Fibroblast of lung (primary cell): ENCODE measurements around the gene HSPB6. TPM values are rescaled to one million over a fixed set of nuclear protein-coding genes. Genes with fewer than 3 reads are reported as not detected.

Source experiments
- DNase-seq, 2 donors: peaks; one replicate each; pipeline versions ENCODE4 v3.0.0 to v3.0.0-alpha.2; 2010; ENCODE audit warnings: low read depth in 2 of 2
- H2AFZ ChIP-seq: 2 replicates; pipeline ENCODE4 v1.5.1; 2012; ENCODE audit warnings: low read length, control low read depth, inconsistent platforms
- H3K27ac ChIP-seq: 2 replicates; pipeline ENCODE4 v1.5.1; 2011; ENCODE audit warnings: low read length, control low read depth; ENCODE audit not compliant: insufficient read depth
- H3K27me3 ChIP-seq: 2 replicates; pipeline ENCODE4 v1.5.1; 2011; ENCODE audit warnings: mild to moderate bottlenecking, low read length; ENCODE audit not compliant: control insufficient read depth, insufficient read depth
- H3K36me3 ChIP-seq: 2 replicates; pipeline ENCODE4 v1.5.1; 2011; ENCODE audit warnings: low read length; ENCODE audit not compliant: control insufficient read depth, insufficient read depth
- H3K4me1 ChIP-seq: 2 replicates; pipeline ENCODE4 v1.5.1; 2011; ENCODE audit warnings: low read length; ENCODE audit not compliant: control insufficient read depth, insufficient read depth; ENCODE audit errors: extremely low read depth
- H3K4me2 ChIP-seq: 2 replicates; pipeline ENCODE4 v1.5.1; 2011; ENCODE audit warnings: low read length, control low read depth; ENCODE audit not compliant: insufficient read depth; ENCODE audit errors: extremely low read depth
- H3K4me3 ChIP-seq, 4 experiments: fragments of 200-600 bp in 1 of 4; sonication (generic) in 1 of 4; replicated peaks in 1 of 4; 2 replicates each; pipeline ENCODE4 v1.5.1; 2011 to 2016; ENCODE audit warnings: low read length in 4 of 4, low read depth in 3 of 4, mild to moderate bottlenecking in 3 of 4, control low read depth in 2 of 4, inconsistent platforms in 1 of 4, mixed read lengths in 1 of 4; ENCODE audit not compliant: insufficient read depth in 1 of 4; ENCODE audit errors: control extremely low read depth in 1 of 4
- H3K79me2 ChIP-seq: 2 replicates; pipeline ENCODE4 v1.5.1; 2012; ENCODE audit warnings: mild to moderate bottlenecking, low read length, inconsistent platforms; ENCODE audit not compliant: control insufficient read depth, insufficient read depth
- H3K9ac ChIP-seq: 2 replicates; pipeline ENCODE4 v1.5.1; 2011; ENCODE audit warnings: mild to moderate bottlenecking, low read length, control low read depth; ENCODE audit not compliant: insufficient read depth
- H3K9me3 ChIP-seq: 2 replicates; pipeline ENCODE4 v1.5.1; 2012; ENCODE audit warnings: low read depth, low read length; ENCODE audit not compliant: control insufficient read depth, insufficient read depth
- H4K20me1 ChIP-seq: 2 replicates; pipeline ENCODE4 v1.5.1; 2011; ENCODE audit warnings: low read length; ENCODE audit not compliant: control insufficient read depth, insufficient read depth; ENCODE audit errors: extremely low read depth
- EZH2 ChIP-seq: IDR thresholded peaks from 2 replicates; pipeline ENCODE4 v1.5.1; 2012; ENCODE audit warnings: low read length, control low read depth, mild to moderate bottlenecking; ENCODE audit errors: missing control alignments
- polyA plus RNA-seq, 2 donors: library from polyadenylated mRNA; depleted of rRNA in 1 of 2; stranded (reverse) in 1 of 2; unstranded in 1 of 2; fragments of >200 nt; gene quantifications; 2 replicates each; pipeline ENCODE4 v1.2.1, GENCODE V29; 2011 to 2012; ENCODE audit warnings: missing spikeins in 1 of 2
- total RNA-seq: library from RNA; depleted of rRNA; stranded (reverse); fragments of >200 nt; gene quantifications from 2 replicates; pipeline ENCODE4 v1.2.1, GENCODE V29; 2014
- TF ChIP-seq, protein P1 (sequence below), 2 donors: IDR thresholded peaks in 1 of 2; conservative IDR thresholded peaks in 1 of 2; 1 replicate in 1 of 2; 2 replicates in 1 of 2; pipeline ENCODE4 v1.5.1; 2011 to 2012; ENCODE audit warnings: low read length in 2 of 2, control low read depth in 1 of 2, inconsistent platforms in 1 of 2, low read depth in 1 of 2, mild to moderate bottlenecking in 1 of 2

The HSPB6 gene
- total and polyA plus RNA-seq, 2 donors (not counting 1 experiment from before 2014, with no cell fraction given): 53.1 to 54.3 TPM

DNA sequence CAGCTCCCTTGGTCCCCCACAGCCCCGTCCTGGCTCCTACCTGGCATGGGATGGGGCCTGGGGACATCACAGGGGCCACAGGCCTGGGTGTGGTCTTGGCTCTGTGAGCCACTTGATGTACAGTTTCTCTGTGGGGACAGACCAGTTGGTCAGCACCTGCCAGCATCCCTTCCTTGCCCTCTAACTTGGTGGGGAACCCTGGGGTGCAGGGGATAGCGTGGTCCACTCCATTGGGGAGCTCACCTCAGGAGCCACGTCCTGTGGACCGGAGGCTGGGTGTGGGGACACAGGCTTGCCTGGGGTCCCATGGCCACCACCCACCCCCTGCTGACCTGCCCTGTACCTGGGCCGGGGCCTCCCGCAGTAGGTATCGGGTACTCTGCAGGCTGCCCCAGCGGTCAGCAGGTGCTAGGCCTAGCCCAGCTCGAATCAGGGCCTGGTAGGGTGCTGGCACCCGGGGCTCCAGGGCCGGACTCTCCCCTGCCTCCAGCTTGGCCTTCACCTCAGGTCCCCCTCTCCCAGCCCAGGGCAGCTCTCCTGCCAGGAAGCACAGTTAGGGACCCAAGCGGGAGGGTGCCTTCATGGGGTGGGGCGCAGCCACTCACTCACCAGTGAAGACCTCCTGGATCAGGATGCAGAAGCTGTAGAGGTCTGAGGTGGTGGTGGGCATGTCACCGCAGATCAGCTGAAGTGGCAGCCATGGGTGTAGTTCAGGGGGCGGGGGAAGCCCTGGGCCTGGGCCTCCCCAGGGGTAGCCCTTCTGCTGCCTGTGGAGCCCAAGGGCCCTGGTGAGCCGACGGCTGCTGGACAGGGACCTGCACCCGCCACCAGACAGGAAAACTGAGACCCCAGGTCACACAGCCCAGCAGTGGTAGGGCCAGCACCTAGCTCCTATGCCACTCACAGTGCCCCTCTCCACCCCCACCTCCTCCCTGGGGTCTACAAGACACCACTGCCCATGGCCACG is 33.4 kb upstream of the HSPB6 start:
- no peak overlapping the region for H3K4me2 ChIP-seq
- peaks cover 3% of the 10 kb centered on the region for H3K4me1 ChIP-seq
- H3K27ac ChIP-seq: no peak overlapping the region
- H3K27me3 ChIP-seq: no peaks in the 10 kb centered on the region
- TF ChIP-seq, protein P1, sequence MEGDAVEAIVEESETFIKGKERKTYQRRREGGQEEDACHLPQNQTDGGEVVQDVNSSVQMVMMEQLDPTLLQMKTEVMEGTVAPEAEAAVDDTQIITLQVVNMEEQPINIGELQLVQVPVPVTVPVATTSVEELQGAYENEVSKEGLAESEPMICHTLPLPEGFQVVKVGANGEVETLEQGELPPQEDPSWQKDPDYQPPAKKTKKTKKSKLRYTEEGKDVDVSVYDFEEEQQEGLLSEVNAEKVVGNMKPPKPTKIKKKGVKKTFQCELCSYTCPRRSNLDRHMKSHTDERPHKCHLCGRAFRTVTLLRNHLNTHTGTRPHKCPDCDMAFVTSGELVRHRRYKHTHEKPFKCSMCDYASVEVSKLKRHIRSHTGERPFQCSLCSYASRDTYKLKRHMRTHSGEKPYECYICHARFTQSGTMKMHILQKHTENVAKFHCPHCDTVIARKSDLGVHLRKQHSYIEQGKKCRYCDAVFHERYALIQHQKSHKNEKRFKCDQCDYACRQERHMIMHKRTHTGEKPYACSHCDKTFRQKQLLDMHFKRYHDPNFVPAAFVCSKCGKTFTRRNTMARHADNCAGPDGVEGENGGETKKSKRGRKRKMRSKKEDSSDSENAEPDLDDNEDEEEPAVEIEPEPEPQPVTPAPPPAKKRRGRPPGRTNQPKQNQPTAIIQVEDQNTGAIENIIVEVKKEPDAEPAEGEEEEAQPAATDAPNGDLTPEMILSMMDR (conservative IDR thresholded peaks at IDR 0.05 in 1 of 2, IDR thresholded peaks at IDR 0.05 in 1 of 2; ENCODE audit: low read depth in 1 of 2, low read length in 2 of 2): no peak
- TF ChIP-seq EZH2: no peak
- no peak overlapping the region for H2AFZ ChIP-seq
- H4K20me1 ChIP-seq: no peaks in the 10 kb centered on the region
- H3K36me3 ChIP-seq: no peaks in the 10 kb centered on the region
- no peak for DNase-seq
- H3K79me2 ChIP-seq: no peaks in the 10 kb centered on the region
- H3K4me3 ChIP-seq: no peak overlapping the region
- H3K9ac ChIP-seq: no peak overlapping the region
- no peaks in the 10 kb centered on the region for H3K9me3 ChIP-seq

DNA sequence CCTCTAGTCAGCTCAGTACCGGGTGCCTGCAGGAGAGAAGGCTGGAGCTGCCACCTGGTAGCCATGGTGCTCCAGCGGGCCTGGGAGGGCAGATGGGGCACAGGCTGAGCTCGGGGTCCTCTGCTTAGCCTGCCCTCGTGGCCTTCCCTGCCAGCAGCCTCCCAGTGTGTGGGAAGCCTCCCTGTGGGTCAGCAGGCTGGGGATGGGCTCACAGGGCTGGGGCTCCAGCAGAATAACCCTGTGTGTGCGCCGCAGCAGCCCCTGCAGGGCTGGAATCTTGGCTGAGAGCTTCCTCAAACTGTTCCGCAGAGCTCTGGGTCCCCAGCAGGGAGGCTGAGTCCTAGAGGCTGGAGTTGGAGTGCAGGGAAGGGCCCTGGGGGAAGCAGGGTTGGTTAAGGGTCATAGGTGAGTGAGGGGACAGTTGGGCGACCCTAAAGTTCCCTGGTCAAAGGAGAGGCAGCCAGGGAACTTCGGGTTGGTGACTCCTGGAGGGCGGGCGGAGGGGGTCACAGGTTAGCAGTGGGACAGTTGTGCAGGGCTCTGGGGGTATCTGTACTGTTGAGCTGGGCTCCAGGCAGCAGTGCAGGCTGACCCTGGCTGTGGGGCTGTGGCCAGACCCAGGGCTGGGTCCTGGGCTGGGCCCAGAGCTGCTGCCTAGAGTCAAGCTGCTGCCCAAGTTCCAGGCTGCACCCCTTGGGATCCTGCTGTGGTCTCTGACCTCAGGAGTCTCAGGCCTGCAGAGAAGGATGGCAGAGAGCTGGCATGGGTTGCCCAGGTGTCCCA is 32.6 kb upstream of the HSPB6 start:
- Histone ChIP-seq H3K27me3 (no peaks in the 10 kb centered on the region), H3K36me3 (peaks cover 2% of the 10 kb centered on the region), H3K4me3 (no peak overlapping the region), H3K27ac (no peak overlapping the region), H3K4me2 (no peak overlapping the region), H4K20me1 (no peaks in the 10 kb centered on the region), H3K9me3 (no peaks in the 10 kb centered on the region), H2AFZ (no peak overlapping the region), H3K4me1 (peaks cover 3% of the 10 kb centered on the region), H3K79me2 (no peaks in the 10 kb centered on the region), H3K9ac (no peak overlapping the region)
- TF ChIP-seq, protein P1 (conservative IDR thresholded peaks at IDR 0.05 in 1 of 2, IDR thresholded peaks at IDR 0.05 in 1 of 2; ENCODE audit: low read depth in 1 of 2, low read length in 2 of 2): no peak
- TF ChIP-seq EZH2: no peak
- no peak for DNase-seq
